Adrenal gland (tissue), 5 donors: ENCODE measurements around the gene GTF3C5.
"Not testable (repeated sequence)": the region's sequence is repeated elsewhere in the genome, so short reads cannot be mapped to it uniquely, and the experiment has no call there.

Experiments
- POLR2A ChIP-seq, 2 donors: fragments of 450-650 bp; IDR thresholded peaks; one replicate each; pipeline ENCODE4 v1.6.1; 2017; ENCODE audit warnings: antibody characterized with exemption in 2 of 2, mild to moderate bottlenecking in 2 of 2, moderate library complexity in 1 of 2
- TF ChIP-seq, protein P1 (sequence below), 6 experiments: fragments of 450-650 bp in 4 of 6; fragments of 200-600 bp in 2 of 6; sonication (generic) in 1 of 6; IDR thresholded peaks; 1 replicate in 5 of 6; 2 replicates in 1 of 6; pipeline versions ENCODE4 v1.5.1 to v1.8.0; 2016 to 2021; ENCODE audit warnings: antibody characterized with exemption in 6 of 6, mild to moderate bottlenecking in 2 of 6, moderate library complexity in 1 of 6
- donor health status: DM: no; HTN: no; CAD: no.

DNA sequence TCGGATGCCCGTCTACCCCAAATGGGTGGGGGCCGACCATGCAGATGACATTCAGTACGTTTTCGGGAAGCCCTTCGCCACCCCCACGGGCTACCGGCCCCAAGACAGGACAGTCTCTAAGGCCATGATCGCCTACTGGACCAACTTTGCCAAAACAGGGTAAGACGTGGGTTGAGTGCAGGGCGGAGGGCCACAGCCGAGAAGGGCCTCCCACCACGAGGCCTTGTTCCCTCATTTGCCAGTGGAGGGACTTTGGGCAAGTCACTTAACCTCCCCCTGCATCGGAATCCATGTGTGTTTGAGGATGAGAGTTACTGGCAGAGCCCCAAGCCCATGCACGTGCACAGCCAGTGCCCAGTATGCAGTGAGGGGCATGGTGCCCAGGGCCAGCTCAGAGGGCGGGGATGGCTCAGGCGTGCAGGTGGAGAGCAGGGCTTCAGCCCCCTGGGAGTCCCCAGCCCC is 39.7 kb downstream of the GTF3C5 start:
- not testable (repeated sequence) for TF ChIP-seq POLR2A (IDR thresholded peaks at IDR 0.05)
- TF ChIP-seq, protein P1, sequence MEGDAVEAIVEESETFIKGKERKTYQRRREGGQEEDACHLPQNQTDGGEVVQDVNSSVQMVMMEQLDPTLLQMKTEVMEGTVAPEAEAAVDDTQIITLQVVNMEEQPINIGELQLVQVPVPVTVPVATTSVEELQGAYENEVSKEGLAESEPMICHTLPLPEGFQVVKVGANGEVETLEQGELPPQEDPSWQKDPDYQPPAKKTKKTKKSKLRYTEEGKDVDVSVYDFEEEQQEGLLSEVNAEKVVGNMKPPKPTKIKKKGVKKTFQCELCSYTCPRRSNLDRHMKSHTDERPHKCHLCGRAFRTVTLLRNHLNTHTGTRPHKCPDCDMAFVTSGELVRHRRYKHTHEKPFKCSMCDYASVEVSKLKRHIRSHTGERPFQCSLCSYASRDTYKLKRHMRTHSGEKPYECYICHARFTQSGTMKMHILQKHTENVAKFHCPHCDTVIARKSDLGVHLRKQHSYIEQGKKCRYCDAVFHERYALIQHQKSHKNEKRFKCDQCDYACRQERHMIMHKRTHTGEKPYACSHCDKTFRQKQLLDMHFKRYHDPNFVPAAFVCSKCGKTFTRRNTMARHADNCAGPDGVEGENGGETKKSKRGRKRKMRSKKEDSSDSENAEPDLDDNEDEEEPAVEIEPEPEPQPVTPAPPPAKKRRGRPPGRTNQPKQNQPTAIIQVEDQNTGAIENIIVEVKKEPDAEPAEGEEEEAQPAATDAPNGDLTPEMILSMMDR (IDR thresholded peaks at IDR 0.05): not testable (repeated sequence)
